HG02973 (cell line): ENCODE data around the gene BRD2.
"Not testable (repeated sequence)": the region's sequence is repeated elsewhere in the genome, so short reads cannot be mapped to it uniquely, and the experiment has no call there.

Source experiments
- ATAC-seq: cut with Tn5 transposase; IDR thresholded peaks from one replicate; pipeline ENCODE4 v1.9.1; 2021; ENCODE audit warnings: moderate library complexity; ENCODE audit not compliant: unreplicated experiment

Gene BRD2

GRCh38 chr6:32968093-32968866, at the start of gene BRD2:
BRD2 (plus strand) TSS chr6:32968594; CDS start chr6:32972899, 4,305 bp downstream.
- ATAC-seq: peak; percentile 24

- no peak for ATAC-seq
Measured at GRCh38 chr6:32920715-32921114, 47.7 kb upstream of the BRD2 start.

GRCh38 chr6:32922083-32922482, 46.3 kb upstream of the BRD2 start:
- ATAC-seq: no peak

GRCh38 chr6:32931211-32931610, 37.2 kb upstream of the BRD2 start:
- no peak for ATAC-seq

- ATAC-seq: no peak
Measured at GRCh38 chr6:32932132-32932868, 36.1 kb upstream of the BRD2 start.

- ATAC-seq: no peak
Measured at GRCh38 chr6:32933661-32934085, 34.7 kb upstream of the BRD2 start.

- ATAC-seq: no peak
Measured at GRCh38 chr6:32935551-32936238, 32.7 kb upstream of the BRD2 start.

GRCh38 chr6:32936239-32937152, 31.9 kb upstream of the BRD2 start:
- no peak for ATAC-seq

- no peak for ATAC-seq
Measured at GRCh38 chr6:32937230-32937633, 31.2 kb upstream of the BRD2 start.

GRCh38 chr6:32938494-32938893, 29.9 kb upstream of the BRD2 start:
- ATAC-seq: no peak

- ATAC-seq: peak; percentile 38
Measured at GRCh38 chr6:32940656-32941213, 27.7 kb upstream of the BRD2 start, which contains the start of gene HLA-DMB. HLA-DMB (minus strand) TSS chr6:32941028; CDS start chr6:32940807, 221 bp downstream.

GRCh38 chr6:32941214-32941768, 27.1 kb upstream of the BRD2 start:
- ATAC-seq: peak; percentile 43

- ATAC-seq: not testable (repeated sequence)
Measured at GRCh38 chr6:32942555-32943123, 25.8 kb upstream of the BRD2 start.

- peak; percentile 40 for ATAC-seq
Measured at GRCh38 chr6:32943864-32944649, 24.3 kb upstream of the BRD2 start.

- ATAC-seq: no peak
Measured at GRCh38 chr6:32945108-32945760, 23.2 kb upstream of the BRD2 start.

- no peak for ATAC-seq
Measured at GRCh38 chr6:32945953-32946352, 22.4 kb upstream of the BRD2 start.

- ATAC-seq: no peak
Measured at GRCh38 chr6:32946893-32947292, 21.5 kb upstream of the BRD2 start.
